GM13977 (cell line): ENCODE measurements around the gene MS4A14.
"Not testable (repeated sequence)": the region's sequence is repeated elsewhere in the genome, so short reads cannot be mapped to it uniquely, and the experiment has no call there.

Experiments used
- DNase-seq: peaks from one replicate; pipeline ENCODE4 v3.0.0; 2012; ENCODE audit warnings: low spot score
- CTCF ChIP-seq: IDR thresholded peaks from 2 replicates; pipeline ENCODE4 v1.5.1; 2012; ENCODE audit warnings: mild to moderate bottlenecking, control low read depth; ENCODE audit not compliant: insufficient read depth; ENCODE audit errors: extremely low read depth, missing control alignments
- in situ Hi-C: fragments of 300-500 bp; cut with MboI; formaldehyde crosslinking; loops from one replicate; pipeline ENCODE4 v1.12.0; 2022; ENCODE audit warnings: low sequenced_read_pairs, low pct_unique_long_range_greater_than_20kb, mixed read lengths, inconsistent platforms; ENCODE audit not compliant: unreplicated experiment

MS4A14 gene

GRCh38 chr11:60431251-60431650, 35.0 kb downstream of the MS4A14 start:
- in situ Hi-C loops = no loop called here
- DNase-seq = no peak
- no peak for TF ChIP-seq CTCF

- no peak for DNase-seq
- in situ Hi-C loops = no loop called here
- no peak for TF ChIP-seq CTCF
These were observed 37.1 kb downstream of the MS4A14 start for GRCh38 chr11:60433401-60433800.

GRCh38 chr11:60447070-60447469, 50.8 kb downstream of the MS4A14 start:
- in situ Hi-C loops = no loop called here
- DNase-seq = no peak
- TF ChIP-seq CTCF = no peak

DNA sequence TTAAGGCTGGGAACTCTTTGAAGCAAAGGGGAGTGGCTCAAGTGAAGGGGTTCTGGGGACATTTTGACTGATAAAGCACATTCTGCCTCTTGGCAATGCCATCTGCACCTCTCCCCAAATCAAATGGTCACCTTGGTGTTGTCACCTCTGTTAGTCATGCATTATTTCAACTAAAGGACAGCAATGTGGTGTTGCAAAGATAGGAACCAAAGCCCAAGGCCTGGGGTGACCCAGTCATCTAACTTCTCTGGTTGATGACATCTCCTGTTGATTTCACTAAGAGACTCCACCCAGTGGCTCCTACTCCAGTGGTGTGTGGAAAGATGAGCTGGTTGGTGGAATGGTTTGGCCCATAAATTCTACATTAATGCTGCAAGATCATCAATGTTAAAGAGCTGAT, 51.6 kb downstream of the MS4A14 start:
- in situ Hi-C loops = no loop called here
- no peak for DNase-seq
- TF ChIP-seq CTCF = no peak

DNA sequence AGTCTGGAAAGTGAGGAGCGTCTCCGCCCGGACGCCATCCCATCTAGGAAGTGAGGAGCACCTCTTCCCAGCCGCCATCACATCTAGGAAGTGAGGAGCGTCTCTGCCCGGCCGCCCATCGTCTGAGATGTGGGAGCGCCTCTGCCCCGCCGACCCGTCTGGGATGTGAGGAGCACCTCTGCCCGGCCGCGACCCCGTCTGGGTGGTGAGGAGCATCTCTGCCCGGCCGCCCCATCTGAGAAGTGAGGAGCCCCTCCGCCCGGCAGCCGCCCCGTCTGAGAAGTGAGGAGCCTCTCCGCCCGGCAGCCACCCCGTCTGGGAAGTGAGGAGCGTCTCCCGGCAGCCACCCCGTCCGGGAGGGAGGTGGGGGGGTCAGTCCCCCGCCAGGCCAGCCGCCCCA, 54.9 kb downstream of the MS4A14 start:
- DNase-seq, in situ Hi-C loops: not testable (repeated sequence)

GRCh38 chr11:60454212-60454611, 58.0 kb downstream of the MS4A14 start:
- in situ Hi-C loops = no loop called here
- no peak for TF ChIP-seq CTCF
- DNase-seq = no peak

GRCh38 chr11:60455531-60456042, 59.3 kb downstream of the MS4A14 start, which contains the start of gene MS4A1:
Gene MS4A1 (plus strand): TSS chr11:60455847. CDS start chr11:60462375, 6,528 bp downstream.
- peak; percentile 80 for DNase-seq
- in situ Hi-C loops = no loop called here
- TF ChIP-seq CTCF = no peak
